WERI-Rb-1 (cell line): ENCODE measurements around the gene FLG.
A peak's percentile ranks its signal among the peaks of the same experiment; 100 is the strongest.

ENCODE experiments used
- DNase-seq: peaks from one replicate; pipeline ENCODE4 v3.0.0-alpha.2; 2020
- H3K27ac ChIP-seq: fragments of 250-450 bp; sonication (Bioruptor Pico); 2 replicates; pipeline ENCODE4 v1.5.1; 2020; ENCODE audit warnings: mild to moderate bottlenecking, moderate library complexity
- H3K27me3 ChIP-seq: fragments of 250-450 bp; sonication (Bioruptor Pico); 2 replicates; pipeline ENCODE4 v1.5.1; 2021; ENCODE audit warnings: mild to moderate bottlenecking, low read depth, moderate library complexity; ENCODE audit not compliant: insufficient read depth, severe bottlenecking
- H3K36me3 ChIP-seq: fragments of 250-450 bp; sonication (Bioruptor Pico); 2 replicates; pipeline ENCODE4 v1.5.1; 2020; ENCODE audit warnings: mild to moderate bottlenecking, moderate library complexity
- H3K4me3 ChIP-seq: 2 replicates; pipeline ENCODE4 v1.5.1; 2011; ENCODE audit warnings: low read depth, mild to moderate bottlenecking, control low read depth, low read length
- H3K9me3 ChIP-seq: fragments of 250-450 bp; sonication (Bioruptor Pico); 2 replicates; pipeline ENCODE4 v1.5.1; 2021; ENCODE audit warnings: mild to moderate bottlenecking, moderate library complexity; ENCODE audit not compliant: severe bottlenecking
- CTCF ChIP-seq: IDR thresholded peaks from 2 replicates; pipeline ENCODE4 v1.5.1; 2011; ENCODE audit warnings: low read depth, mild to moderate bottlenecking, control low read depth, inconsistent platforms, low read length

FLG gene

GRCh38 chr1:152349611-152350010 lies 24.6 kb upstream of the FLG start:
- H3K9me3 ChIP-seq, result peaks cover 2% of the 10 kb centered on the region
- no peak for DNase-seq
- no peak overlapping the region for H3K27ac ChIP-seq
- H3K27me3 ChIP-seq, result peaks cover 20% of the 10 kb centered on the region
- H3K36me3 ChIP-seq, result no peaks in the 10 kb centered on the region
- no peak for TF ChIP-seq CTCF
- H3K4me3 ChIP-seq, result no peak overlapping the region

DNA sequence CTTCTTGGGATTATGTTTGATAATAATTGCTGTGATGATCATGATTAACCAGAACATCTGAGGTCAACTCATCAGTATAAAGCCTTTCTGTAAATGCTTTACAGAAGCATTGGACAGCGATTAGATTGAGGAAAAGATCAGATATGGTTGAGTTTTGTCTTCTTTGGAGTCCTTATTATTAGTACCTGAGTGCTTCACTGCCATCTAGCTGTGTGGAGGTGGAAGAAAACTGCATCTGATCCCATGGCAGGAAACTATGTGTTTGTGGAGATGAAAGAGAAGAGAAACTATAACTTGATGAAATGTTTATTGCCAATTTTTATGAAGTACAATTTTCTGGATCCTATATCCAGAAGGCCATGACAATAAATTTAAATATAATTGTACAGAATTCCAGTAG lies 23.4 kb upstream of the FLG start:
- no peak overlapping the region for H3K4me3 ChIP-seq
- peaks cover 2% of the 10 kb centered on the region for H3K9me3 ChIP-seq
- DNase-seq, result no peak
- H3K27ac ChIP-seq, result no peak overlapping the region
- H3K27me3 ChIP-seq, result peaks cover 30% of the 10 kb centered on the region
- H3K36me3 ChIP-seq, result no peaks in the 10 kb centered on the region
- peak; percentile 34; the same call in 1 of the 2 replicates for TF ChIP-seq CTCF

DNA sequence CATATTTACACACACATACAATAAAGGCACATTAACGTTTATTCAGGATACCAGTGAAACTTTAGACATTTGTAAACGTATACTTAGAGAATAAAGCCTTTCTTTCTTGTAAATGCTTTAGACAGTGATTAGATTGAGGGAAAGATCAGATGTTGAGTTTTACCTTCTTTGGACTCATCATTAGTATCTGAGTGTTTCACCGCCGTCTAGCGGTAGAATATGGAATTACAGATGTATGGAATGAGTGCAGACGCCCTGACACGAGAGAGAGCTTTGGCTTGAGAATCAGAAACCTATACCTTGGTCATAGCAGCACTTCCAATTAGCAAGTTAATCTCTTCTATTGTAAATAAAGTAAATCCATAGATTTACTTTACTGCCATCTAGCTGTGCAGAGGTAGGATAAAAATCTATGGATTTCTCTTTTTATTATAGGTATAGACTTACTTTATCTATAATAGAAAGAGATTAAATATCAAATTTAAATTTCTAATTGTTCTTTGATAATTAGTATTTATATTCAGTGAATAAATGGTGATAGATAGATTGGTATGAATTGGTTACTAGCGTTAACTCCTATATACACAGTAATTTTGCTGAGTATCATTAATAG lies 22.2 kb upstream of the FLG start:
- TF ChIP-seq CTCF, result peak; percentile 96
- H3K27ac ChIP-seq, result no peak overlapping the region
- H3K27me3 ChIP-seq, result peaks cover 37% of the 10 kb centered on the region
- H3K4me3 ChIP-seq, result no peak overlapping the region
- H3K9me3 ChIP-seq, result peaks cover 2% of the 10 kb centered on the region
- no peaks in the 10 kb centered on the region for H3K36me3 ChIP-seq
- peak; percentile 66 for DNase-seq

- Histone ChIP-seq H3K36me3 (no peaks in the 10 kb centered on the region), H3K27me3 (peaks cover 53% of the 10 kb centered on the region), H3K27ac (no peak overlapping the region), H3K4me3 (no peak overlapping the region), H3K9me3 (no peaks in the 10 kb centered on the region)
- no peak for DNase-seq
- no peak for TF ChIP-seq CTCF
Measured at GRCh38 chr1:152344438-152344837, 19.4 kb upstream of the FLG start.

- H3K27me3 ChIP-seq, result peaks cover 61% of the 10 kb centered on the region
- DNase-seq, result no peak
- no peaks in the 10 kb centered on the region for H3K36me3 ChIP-seq
- no peak overlapping the region for H3K27ac ChIP-seq
- no peak for TF ChIP-seq CTCF
- no peaks in the 10 kb centered on the region for H3K9me3 ChIP-seq
- no peak overlapping the region for H3K4me3 ChIP-seq
Measured at GRCh38 chr1:152343006-152343405, 18.0 kb upstream of the FLG start.

- no peak for TF ChIP-seq CTCF
Measured at GRCh38 chr1:152335399-152335798, 10.4 kb upstream of the FLG start.

More at GRCh38 chr1:152335399-152335798, 10.4 kb upstream of the FLG start:
- no peaks in the 10 kb centered on the region for H3K36me3 ChIP-seq
- no peaks in the 10 kb centered on the region for H3K9me3 ChIP-seq
- H3K27me3 ChIP-seq, result peaks cover 63% of the 10 kb centered on the region
- H3K27ac ChIP-seq, result no peak overlapping the region
- no peak for DNase-seq
- no peak overlapping the region for H3K4me3 ChIP-seq
